Epithelial cell of esophagus (primary cell): ENCODE results near the gene TICAM2.
A peak's percentile ranks its signal among the peaks of the same experiment; 100 is the strongest.

Experiments
- DNase-seq: peaks from one replicate; pipeline ENCODE4 v3.0.0; 2010; ENCODE audit warnings: low read depth
- H3K4me3 ChIP-seq: 2 replicates; pipeline ENCODE4 v1.5.1; 2011; ENCODE audit warnings: mild to moderate bottlenecking, low read length, control low read depth
- CTCF ChIP-seq: IDR thresholded peaks from 2 replicates; pipeline ENCODE4 v1.5.1; 2011; ENCODE audit warnings: low read depth, mild to moderate bottlenecking, low read length, control low read depth, inconsistent platforms; ENCODE audit not compliant: insufficient read depth; ENCODE audit errors: missing control alignments

The TICAM2 gene

GRCh38 chr5:115594128-115595047 is 7.9 kb downstream of the TICAM2 start:
- no peak overlapping the region for H3K4me3 ChIP-seq
- TF ChIP-seq CTCF, result no peak
- no peak for DNase-seq

GRCh38 chr5:115589043-115589442 is 13.2 kb downstream of the TICAM2 start:
- no peak overlapping the region for H3K4me3 ChIP-seq
- no peak for DNase-seq
- TF ChIP-seq CTCF, result no peak

GRCh38 chr5:115588640-115589039 is 13.6 kb downstream of the TICAM2 start:
- no peak overlapping the region for H3K4me3 ChIP-seq
- DNase-seq, result no peak
- TF ChIP-seq CTCF, result no peak

GRCh38 chr5:115586525-115587146 is 15.6 kb downstream of the TICAM2 start:
- TF ChIP-seq CTCF, result peak; percentile 45
- no peak overlapping the region for H3K4me3 ChIP-seq
- peak; percentile 34 for DNase-seq

GRCh38 chr5:115585265-115585664 is 17.0 kb downstream of the TICAM2 start:
- no peak for DNase-seq
- TF ChIP-seq CTCF, result no peak
- no peak overlapping the region for H3K4me3 ChIP-seq

- no peak for DNase-seq
- TF ChIP-seq CTCF, result no peak
- no peak overlapping the region for H3K4me3 ChIP-seq
Measured at GRCh38 chr5:115584501-115584900, 17.8 kb downstream of the TICAM2 start.

GRCh38 chr5:115583474-115583873 is 18.8 kb downstream of the TICAM2 start:
- H3K4me3 ChIP-seq, result no peak overlapping the region
- DNase-seq, result no peak
- no peak for TF ChIP-seq CTCF
